HK-2 (cell line): ENCODE data around the gene IPO9.
"Not testable (repeated sequence)": the region's sequence is repeated elsewhere in the genome, so short reads cannot be mapped to it uniquely, and the experiment has no call there.

Experiments
- DNase-seq: peaks from one replicate; pipeline ENCODE4 v3.0.0-alpha.2; 2018; ENCODE audit not compliant: unreplicated experiment

Gene IPO9

DNA sequence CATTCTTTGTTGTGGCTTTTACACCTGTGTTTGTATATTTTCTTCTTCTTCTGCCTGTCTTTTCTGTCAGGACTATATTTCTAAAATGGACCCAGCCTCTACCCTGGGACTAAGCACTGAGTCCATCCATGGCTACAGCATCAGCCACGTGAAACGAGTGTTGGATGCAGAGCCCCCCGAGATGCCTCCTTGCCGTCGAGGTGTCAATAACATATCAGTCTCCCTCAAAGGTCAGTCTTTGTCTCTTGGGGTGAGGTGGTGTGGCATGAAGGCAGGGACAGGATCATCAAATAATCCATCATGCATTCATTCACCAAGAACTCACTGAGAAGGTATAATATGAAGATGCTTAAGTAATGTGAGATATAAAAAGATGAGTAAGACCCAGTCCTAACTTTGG lies 19.1 kb upstream of the IPO9 start:
- DNase-seq = no peak

GRCh38 chr1:201810466-201811216 lies 18.3 kb upstream of the IPO9 start:
- no peak for DNase-seq

GRCh38 chr1:201813226-201813625 lies 15.7 kb upstream of the IPO9 start:
- no peak for DNase-seq

DNA sequence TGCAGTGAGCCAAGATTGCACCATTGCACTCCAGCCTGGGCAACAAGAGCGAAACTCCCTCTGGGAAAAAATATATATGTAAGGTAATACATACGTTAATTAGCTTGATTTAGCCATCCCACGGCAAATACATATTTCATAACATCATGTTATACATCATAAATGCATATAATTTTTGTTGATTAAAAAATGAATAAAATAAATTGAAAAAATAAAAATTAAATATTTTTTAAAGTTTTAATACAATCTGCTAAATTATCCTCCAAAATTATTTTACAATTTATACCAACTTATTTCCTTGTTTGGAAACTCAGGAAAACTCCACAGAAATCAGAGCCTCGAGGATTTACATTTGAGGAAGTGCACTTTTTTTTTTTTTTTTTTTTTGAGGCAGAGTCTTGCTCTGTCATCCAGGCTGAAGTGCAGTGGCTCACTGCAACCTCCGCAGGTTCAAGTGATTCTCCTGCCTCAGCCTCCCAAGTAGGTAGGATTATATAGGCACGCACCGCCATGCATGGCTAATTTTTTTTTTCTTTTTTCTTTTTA lies 12.6 kb upstream of the IPO9 start:
- no peak for DNase-seq

DNA sequence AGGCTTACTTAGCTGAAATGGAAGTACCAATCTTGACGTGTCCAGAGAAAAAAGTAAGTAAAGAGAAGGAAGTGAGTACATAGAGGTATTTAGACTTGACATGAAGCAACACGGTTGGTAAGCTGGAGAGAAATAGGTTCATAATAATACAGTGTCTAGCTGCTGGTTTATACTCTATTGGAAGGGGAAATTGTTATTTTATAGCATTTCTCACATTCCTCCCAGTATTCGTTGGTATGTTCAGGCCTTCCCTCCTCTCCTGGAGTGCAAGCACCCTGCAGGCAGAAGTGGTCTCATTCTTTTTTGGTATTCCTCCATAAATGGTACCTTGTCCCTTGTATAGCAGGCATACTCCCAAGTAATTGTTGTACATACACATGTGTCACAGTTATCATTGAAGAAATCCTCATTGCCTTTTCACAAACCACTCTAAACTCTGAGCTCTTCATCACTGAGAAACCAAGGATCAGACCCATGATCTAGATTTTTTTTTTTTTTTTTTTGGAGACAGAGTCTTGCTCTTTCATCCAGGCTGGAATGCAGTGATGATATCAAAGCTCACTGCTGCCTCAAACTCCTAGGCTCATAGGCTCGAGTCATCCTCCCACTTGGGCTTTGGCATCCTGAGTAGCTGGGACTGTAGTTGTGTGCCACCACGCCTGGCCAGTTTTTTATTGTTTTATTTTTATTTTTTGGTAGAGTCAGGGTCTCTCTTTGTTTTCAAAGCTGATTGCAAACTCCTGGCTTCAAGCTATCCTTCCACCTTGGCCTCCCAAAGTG lies 9.8 kb upstream of the IPO9 start:
- DNase-seq = no peak

GRCh38 chr1:201820413-201820812 lies 8.5 kb upstream of the IPO9 start:
- DNase-seq = no peak

GRCh38 chr1:201825245-201825644 lies 3.7 kb upstream of the IPO9 start:
- DNase-seq = no peak

- no peak for DNase-seq
These were observed 2.1 kb upstream of the IPO9 start for GRCh38 chr1:201826830-201827229.

DNA sequence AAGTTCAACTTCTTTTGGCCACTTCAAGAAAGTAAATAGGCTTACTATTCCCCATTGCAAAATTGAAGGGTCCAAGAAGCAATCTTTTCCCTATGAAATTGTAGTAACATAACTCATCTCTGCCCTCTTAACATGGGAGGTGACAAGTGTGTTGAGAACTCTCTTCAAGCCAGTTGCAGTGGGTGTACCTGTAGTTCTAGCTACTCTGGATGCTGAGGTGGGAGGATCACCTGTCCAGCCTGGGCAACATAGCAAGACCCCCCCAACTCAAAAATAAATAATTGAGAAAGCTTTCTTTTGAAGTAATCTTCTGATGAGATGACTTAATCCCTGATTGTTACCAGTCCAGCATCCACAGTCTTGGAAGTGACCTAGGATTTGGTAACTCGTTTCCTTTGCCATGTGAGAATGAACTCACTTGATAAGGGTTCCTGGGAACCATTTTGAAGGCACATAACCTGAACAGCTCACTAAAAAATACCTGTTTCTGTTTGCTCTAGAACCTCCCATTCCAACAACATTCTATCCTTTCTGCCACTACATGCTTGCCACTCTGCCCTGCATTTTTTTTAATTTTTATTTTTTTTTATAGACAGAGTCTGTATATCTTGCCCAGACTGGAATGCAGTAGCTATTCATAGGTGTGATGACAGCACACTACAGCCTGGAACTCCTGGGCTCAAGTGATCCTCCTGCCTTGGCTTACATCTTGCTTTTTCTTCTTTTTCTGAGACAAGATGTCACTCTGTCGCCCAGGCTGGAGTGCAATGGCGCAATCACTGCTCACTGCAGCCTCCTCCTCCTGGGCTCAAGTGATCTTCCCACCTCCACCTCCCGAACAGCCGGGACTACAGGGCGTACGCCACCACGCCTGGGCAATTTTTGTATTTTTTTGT lies 1.4 kb upstream of the IPO9 start:
- no peak for DNase-seq

DNA sequence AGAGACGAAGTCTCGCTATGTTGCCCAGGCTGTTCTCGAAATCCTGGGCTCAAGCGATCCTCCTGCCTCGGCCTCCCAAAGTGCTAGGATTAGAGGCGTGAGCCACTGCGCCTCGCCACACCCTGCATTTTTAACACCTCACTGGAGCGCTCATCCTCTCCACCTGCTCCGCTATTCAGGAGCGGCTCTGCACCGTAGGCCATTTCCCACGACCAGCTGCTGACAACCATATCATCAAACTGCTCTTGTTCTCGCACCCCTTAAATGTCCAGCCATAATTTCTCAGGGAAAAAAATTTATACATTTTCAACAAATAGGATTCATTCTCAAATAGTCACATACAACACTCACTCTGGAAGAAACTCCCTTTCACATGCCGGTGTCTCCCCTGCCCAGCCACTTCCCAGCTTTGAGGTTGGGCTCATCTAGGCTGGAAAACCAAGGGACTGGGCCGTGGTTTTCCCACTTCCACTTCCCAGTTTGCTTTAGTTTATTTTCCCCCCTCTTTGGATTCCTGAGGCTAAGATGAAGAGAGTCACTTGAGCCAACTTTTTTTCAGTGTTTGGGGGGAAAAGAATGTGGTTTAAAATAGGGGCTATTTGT lies 639 bp upstream of the IPO9 start:
- peak; percentile 22 for DNase-seq

GRCh38 chr1:201831371-201831770 lies 2.4 kb downstream of the IPO9 start:
- no peak for DNase-seq

- DNase-seq = no peak
These were observed 5.7 kb downstream of the IPO9 start for GRCh38 chr1:201834621-201835020.

- no peak for DNase-seq
These were observed 9.4 kb downstream of the IPO9 start for GRCh38 chr1:201838381-201838780.

- not testable (repeated sequence) for DNase-seq
These were observed 10.1 kb downstream of the IPO9 start for GRCh38 chr1:201839089-201839488.

GRCh38 chr1:201840055-201840454 lies 11.1 kb downstream of the IPO9 start:
- no peak for DNase-seq

GRCh38 chr1:201840490-201840889 lies 11.5 kb downstream of the IPO9 start:
- no peak for DNase-seq

DNA sequence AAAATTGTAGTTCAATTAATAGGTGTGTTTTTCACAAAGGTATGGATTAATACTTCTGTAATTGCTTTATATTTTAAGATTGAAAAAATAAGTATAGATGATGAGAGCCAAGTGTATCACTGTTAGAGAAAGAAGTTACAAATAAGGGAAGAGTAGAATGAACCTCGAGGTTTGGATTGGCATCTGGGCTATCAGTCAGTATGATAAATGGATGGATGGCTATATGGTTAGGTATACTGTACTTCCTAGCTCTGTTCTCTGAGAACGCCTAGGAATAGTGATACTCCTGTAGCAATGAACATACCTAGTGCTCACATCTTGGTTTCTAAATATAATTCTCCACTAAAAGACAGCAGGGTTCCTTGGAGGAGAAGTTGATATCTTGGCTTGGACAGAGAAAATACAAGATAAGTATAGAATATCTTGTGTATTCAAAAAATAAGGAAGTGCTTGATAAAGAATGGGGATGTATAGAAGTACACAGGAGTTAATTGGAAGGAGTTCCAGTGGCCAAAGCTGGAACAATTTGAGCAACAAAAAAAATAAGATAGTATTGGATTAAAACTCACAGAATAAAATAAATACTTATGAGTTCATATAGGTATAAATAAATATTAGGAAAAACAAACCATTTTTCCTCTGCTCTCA lies 12.4 kb downstream of the IPO9 start:
- DNase-seq = no peak

GRCh38 chr1:201842472-201843027 lies 13.6 kb downstream of the IPO9 start:
- DNase-seq = no peak

GRCh38 chr1:201845331-201846083 lies 16.6 kb downstream of the IPO9 start:
- no peak for DNase-seq

GRCh38 chr1:201847150-201847549 lies 18.2 kb downstream of the IPO9 start:
- no peak for DNase-seq
